HG02870 (cell line): ENCODE data around the gene CERS4.
"Not testable (repeated sequence)": the region's sequence is repeated elsewhere in the genome, so short reads cannot be mapped to it uniquely, and the experiment has no call there.

Source experiments
- ATAC-seq: cut with Tn5 transposase; IDR thresholded peaks from one replicate; pipeline ENCODE4 v1.9.1; 2021; ENCODE audit warnings: mild to moderate bottlenecking, moderate library complexity; ENCODE audit not compliant: unreplicated experiment

Gene CERS4

GRCh38 chr19:8240274-8241229, 31.4 kb downstream of the CERS4 start:
- no peak for ATAC-seq

- ATAC-seq, result no peak
Measured at GRCh38 chr19:8241646-8242045, 32.5 kb downstream of the CERS4 start.

GRCh38 chr19:8242211-8242821, 33.1 kb downstream of the CERS4 start:
- no peak for ATAC-seq

- ATAC-seq, result no peak
Measured at GRCh38 chr19:8243146-8243545, 34.0 kb downstream of the CERS4 start.

- ATAC-seq, result no peak
Measured at GRCh38 chr19:8244442-8244841, 35.3 kb downstream of the CERS4 start.

GRCh38 chr19:8245869-8246835, 37.0 kb downstream of the CERS4 start:
- ATAC-seq, result no peak

- ATAC-seq, result not testable (repeated sequence)
Measured at GRCh38 chr19:8247129-8247890, 38.1 kb downstream of the CERS4 start.

GRCh38 chr19:8248348-8249328, 39.5 kb downstream of the CERS4 start:
- ATAC-seq, result no peak

- ATAC-seq, result no peak
Measured at GRCh38 chr19:8250596-8250995, 41.4 kb downstream of the CERS4 start.

GRCh38 chr19:8251025-8251472, 41.9 kb downstream of the CERS4 start:
- no peak for ATAC-seq

- no peak for ATAC-seq
Measured at GRCh38 chr19:8252922-8253589, 43.9 kb downstream of the CERS4 start.

- no peak for ATAC-seq
Measured at GRCh38 chr19:8253678-8254077, 44.5 kb downstream of the CERS4 start.

GRCh38 chr19:8254286-8255001, 45.3 kb downstream of the CERS4 start:
- ATAC-seq, result no peak

GRCh38 chr19:8255426-8256125, 46.4 kb downstream of the CERS4 start:
- ATAC-seq, result no peak

- no peak for ATAC-seq
Measured at GRCh38 chr19:8256276-8257051, 47.3 kb downstream of the CERS4 start.

- ATAC-seq, result no peak
Measured at GRCh38 chr19:8257052-8257443, 47.9 kb downstream of the CERS4 start.
